GM12891 (cell line): ENCODE measurements around the gene MVB12B.

Experiments
- PAX5 ChIP-seq: IDR thresholded peaks from 2 replicates; pipeline ENCODE4 v1.6.1; 2011; ENCODE audit warnings: low read length, moderate library complexity, mild to moderate bottlenecking; ENCODE audit not compliant: insufficient read depth, severe bottlenecking
- POLR2A ChIP-seq: IDR thresholded peaks from 2 replicates; pipeline ENCODE4 v1.6.1; 2011; ENCODE audit warnings: low read depth, low read length, control low read depth
- POLR2AphosphoS5 ChIP-seq: IDR thresholded peaks from 2 replicates; pipeline ENCODE4 v1.6.1; 2011; ENCODE audit warnings: low read depth, low read length, control low read depth
- SPI1 ChIP-seq: IDR thresholded peaks from 2 replicates; pipeline ENCODE4 v1.6.1; 2011; ENCODE audit warnings: low read depth, low read length, control low read depth
- TAF1 ChIP-seq: IDR thresholded peaks from 2 replicates; pipeline ENCODE4 v1.6.1; 2011; ENCODE audit warnings: low read depth, low read length, control low read depth

DNA sequence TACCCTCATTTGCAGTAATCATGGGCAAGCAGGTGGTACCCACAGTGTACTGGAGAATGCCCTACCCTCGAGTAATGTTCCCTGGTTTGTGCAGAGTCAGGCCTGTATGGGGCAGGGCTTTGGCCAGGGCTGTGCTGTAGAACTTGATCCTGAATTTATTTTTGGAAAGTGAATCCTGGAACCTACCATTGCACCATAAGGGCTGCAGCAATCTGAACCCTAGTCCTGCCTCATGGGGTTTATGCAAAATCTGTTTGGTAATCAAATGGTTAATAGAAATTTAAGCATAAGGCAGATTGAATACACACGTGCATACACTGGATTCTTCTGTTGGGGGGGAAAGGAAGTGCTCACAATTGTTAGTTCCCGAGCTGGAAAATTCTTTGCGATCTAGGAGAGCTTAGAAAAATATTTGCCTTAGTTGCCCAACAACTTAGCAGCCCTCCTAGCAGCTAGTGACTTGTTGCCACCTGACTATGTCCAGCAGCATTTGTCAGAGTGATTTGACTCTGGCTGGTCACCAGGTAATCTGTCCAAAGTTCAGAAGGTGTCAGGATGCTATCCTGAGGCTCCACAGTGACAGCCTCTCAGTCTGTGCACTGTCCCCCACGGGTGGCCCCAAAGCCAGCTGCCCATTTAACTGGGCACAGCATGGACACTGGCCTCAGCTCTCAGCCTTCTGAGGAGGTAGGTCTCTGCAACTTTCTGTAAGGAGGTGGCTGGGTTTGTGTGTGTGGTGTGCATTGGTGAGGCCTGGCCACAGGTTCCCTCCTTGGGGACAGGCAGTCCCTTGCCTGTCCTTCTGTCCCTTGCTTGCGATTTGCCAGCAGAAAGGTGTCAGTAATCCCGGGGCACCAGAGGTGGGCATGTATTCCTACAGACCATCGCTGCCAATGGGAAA lies 8.3 kb downstream of the MVB12B start:
- no peak for TF ChIP-seq POLR2AphosphoS5
- TF ChIP-seq POLR2A, result no peak
- TF ChIP-seq PAX5, result no peak
- TF ChIP-seq TAF1, result no peak
- TF ChIP-seq SPI1, result no peak
